Transverse colon (tissue), 4 donors: ENCODE data around the gene FITM1. TPM values are rescaled to one million over a fixed set of nuclear protein-coding genes. Genes with fewer than 3 reads are reported as not detected.

Experiments used
- DNase-seq: peaks from one replicate; pipeline ENCODE4 v3.0.0-alpha.2; 2019
- H3K27ac ChIP-seq, 4 donors: fragments of 200-600 bp; sonication (generic); 2 replicates each; pipeline ENCODE4 v1.5.1; 2016 to 2018; ENCODE audit warnings: inconsistent platforms in 4 of 4
- H3K27me3 ChIP-seq: fragments of 200-600 bp; sonication (generic); 2 replicates; pipeline ENCODE4 v1.5.1; 2017; ENCODE audit warnings: inconsistent platforms
- H3K36me3 ChIP-seq, 4 donors: fragments of 200-600 bp; sonication (generic); 2 replicates each; pipeline ENCODE4 v1.5.1; 2017 to 2019; ENCODE audit warnings: inconsistent platforms in 4 of 4
- H3K4me1 ChIP-seq, 4 donors: fragments of 200-600 bp; sonication (generic); 2 replicates each; pipeline ENCODE4 v1.5.1; 2017 to 2020; ENCODE audit warnings: inconsistent platforms in 4 of 4
- H3K4me3 ChIP-seq, 4 donors: fragments of 200-600 bp; sonication (generic); 1 replicate in 1 of 4; 2 replicates in 3 of 4; pipeline versions ENCODE4 v1.5.1 to v1.6.1; 2017 to 2019; ENCODE audit warnings: inconsistent platforms in 4 of 4
- H3K9me3 ChIP-seq, 2 donors: fragments of 200-600 bp; sonication (generic); 2 replicates each; pipeline ENCODE4 v1.5.1; 2017 to 2019; ENCODE audit warnings: inconsistent platforms in 2 of 2
- EP300 ChIP-seq: sonication (generic); formaldehyde crosslinking; IDR thresholded peaks from one replicate; pipeline ENCODE4 v1.6.1; 2017; ENCODE audit warnings: antibody characterized with exemption, low read depth
- POLR2A ChIP-seq: fragments of 450-650 bp; IDR thresholded peaks from one replicate; pipeline ENCODE4 v1.6.1; 2016; ENCODE audit warnings: antibody characterized with exemption, mild to moderate bottlenecking, moderate library complexity
- POLR2AphosphoS5 ChIP-seq, 3 donors: sonication (generic); formaldehyde crosslinking; IDR thresholded peaks; one replicate each; pipeline ENCODE4 v1.6.1; 2016; ENCODE audit warnings: antibody characterized with exemption in 3 of 3
- WGBS, 2 donors: methylation state at CpG; one replicate each; pipeline ENCODE4 v1.1.5; 2018; ENCODE audit warnings: low coverage in 1 of 2; 5-methylcytosine and 5-hydroxymethylcytosine counted together
- in situ Hi-C, 4 donors: fragments of 200-750 bp; cut with MboI; loops; one replicate each; pipeline versions ENCODE4 v1.15.0 to v1.15.1; 2017; ENCODE audit warnings: low sequenced_read_pairs in 3 of 4, low pct_ligation_motif_present in 1 of 4, low pct_unique_long_range_greater_than_20kb in 1 of 4
- intact Hi-C: fragments of 100-400 bp; cut with DNase I; formaldehyde crosslinking; loops from one replicate; pipeline ENCODE4 v1.15.1; 2023; ENCODE audit warnings: low total_unique reads
- total RNA-seq, 4 donors: library from RNA; depleted of rRNA; stranded (reverse); fragments of >200 nt; gene quantifications; one replicate each; pipeline ENCODE4 v1.1.0, GENCODE V29; 2016
- TF ChIP-seq, protein P1 (sequence below), 5 experiments: fragments of 200-600 bp in 3 of 5; fragments of 450-650 bp in 2 of 5; sonication (generic) in 3 of 5; IDR thresholded peaks; 1 replicate in 2 of 5; 2 replicates in 3 of 5; pipeline ENCODE4 v1.5.1; 2016 to 2017; ENCODE audit warnings: antibody characterized with exemption in 5 of 5, inconsistent platforms in 3 of 5, mild to moderate bottlenecking in 2 of 5, moderate library complexity in 1 of 5

Gene FITM1
- total RNA-seq, 4 donors from 2014 or later: 1.4 to 1.6 TPM; not detected in 2

DNA sequence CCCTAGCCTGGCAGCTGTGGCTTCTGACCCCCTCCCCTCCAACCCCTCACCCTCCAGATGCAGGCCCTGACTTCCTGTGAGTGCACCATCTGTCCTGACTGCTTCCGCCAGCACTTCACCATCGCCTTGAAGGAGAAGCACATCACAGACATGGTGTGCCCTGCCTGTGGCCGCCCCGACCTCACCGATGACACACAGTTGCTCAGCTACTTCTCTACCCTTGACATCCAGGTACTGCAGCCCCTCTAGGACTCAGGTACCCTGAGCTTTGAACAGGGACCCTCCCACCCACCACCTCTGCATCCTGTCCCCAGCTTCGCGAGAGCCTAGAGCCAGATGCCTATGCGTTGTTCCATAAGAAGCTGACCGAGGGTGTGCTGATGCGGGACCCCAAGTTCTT lies 24.6 kb downstream of the FITM1 start:
- in situ Hi-C loops (no loop called here), intact Hi-C loops (loop anchor here (10.0 kb wide), 1 partner anchor 50 kb away; no protein-coding TSS in a partner anchor)
- TF ChIP-seq, protein P1, sequence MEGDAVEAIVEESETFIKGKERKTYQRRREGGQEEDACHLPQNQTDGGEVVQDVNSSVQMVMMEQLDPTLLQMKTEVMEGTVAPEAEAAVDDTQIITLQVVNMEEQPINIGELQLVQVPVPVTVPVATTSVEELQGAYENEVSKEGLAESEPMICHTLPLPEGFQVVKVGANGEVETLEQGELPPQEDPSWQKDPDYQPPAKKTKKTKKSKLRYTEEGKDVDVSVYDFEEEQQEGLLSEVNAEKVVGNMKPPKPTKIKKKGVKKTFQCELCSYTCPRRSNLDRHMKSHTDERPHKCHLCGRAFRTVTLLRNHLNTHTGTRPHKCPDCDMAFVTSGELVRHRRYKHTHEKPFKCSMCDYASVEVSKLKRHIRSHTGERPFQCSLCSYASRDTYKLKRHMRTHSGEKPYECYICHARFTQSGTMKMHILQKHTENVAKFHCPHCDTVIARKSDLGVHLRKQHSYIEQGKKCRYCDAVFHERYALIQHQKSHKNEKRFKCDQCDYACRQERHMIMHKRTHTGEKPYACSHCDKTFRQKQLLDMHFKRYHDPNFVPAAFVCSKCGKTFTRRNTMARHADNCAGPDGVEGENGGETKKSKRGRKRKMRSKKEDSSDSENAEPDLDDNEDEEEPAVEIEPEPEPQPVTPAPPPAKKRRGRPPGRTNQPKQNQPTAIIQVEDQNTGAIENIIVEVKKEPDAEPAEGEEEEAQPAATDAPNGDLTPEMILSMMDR (IDR thresholded peaks at IDR 0.05): no peak
- TF ChIP-seq POLR2A (no peak), POLR2AphosphoS5 (IDR thresholded peaks at IDR 0.05) (no peak), EP300 (no peak)
- H3K4me3 ChIP-seq: no peak overlapping the region
- H3K4me1 ChIP-seq: no peaks in the 10 kb centered on the region
- H3K9me3 ChIP-seq: no peaks in the 10 kb centered on the region
- no peak overlapping the region for H3K27ac ChIP-seq
- DNase-seq: no peak
- 98% methylated on average over 10 of the region's 10 CpGs; no CpG with 5 or more reads in 1 of the 2 donors for WGBS, 2 donors
- peaks cover 0 to 63% (median 33%) of the 10 kb centered on the region in 4 donors for H3K36me3 ChIP-seq
- no peaks in the 10 kb centered on the region for H3K27me3 ChIP-seq

DNA sequence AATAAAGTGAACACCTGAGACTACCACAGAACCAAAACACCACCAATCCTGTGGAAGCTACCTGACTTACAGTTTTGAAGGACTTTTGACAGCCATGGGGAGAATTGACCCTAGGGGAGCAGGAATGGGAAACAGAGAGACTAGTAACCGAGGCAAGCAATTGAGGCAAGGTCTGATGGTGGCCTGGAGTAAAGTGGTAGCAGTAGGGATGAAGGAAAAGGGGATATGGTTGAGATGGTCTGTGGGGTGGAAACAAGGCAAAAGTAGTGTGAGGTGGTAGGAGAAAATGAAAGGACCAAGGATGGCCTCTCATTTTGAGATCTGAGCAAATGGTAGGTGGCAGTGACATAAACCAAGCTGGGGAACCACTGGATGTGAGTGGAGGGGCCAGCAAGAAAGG lies 26.4 kb downstream of the FITM1 start:
- intact Hi-C loops: loop anchor here (10.0 kb wide), 1 partner anchor 52 kb away; no protein-coding TSS in a partner anchor
- no peak for TF ChIP-seq POLR2AphosphoS5 (IDR thresholded peaks at IDR 0.05)
- in situ Hi-C loops: no loop called here
- peaks cover 0 to 55% (median 27%) of the 10 kb centered on the region in 4 donors for H3K36me3 ChIP-seq
- no peaks in the 10 kb centered on the region for H3K9me3 ChIP-seq
- peaks cover 5 to 10% (median 9%) of the 10 kb centered on the region in 4 donors for H3K4me1 ChIP-seq
- no peaks in the 10 kb centered on the region for H3K27me3 ChIP-seq
- WGBS, 2 donors: 84 to 100% methylated on average over 1 of the region's 1 CpG
- H3K4me3 ChIP-seq: no peak overlapping the region
- H3K27ac ChIP-seq: no peak overlapping the region
- DNase-seq: no peak

DNA sequence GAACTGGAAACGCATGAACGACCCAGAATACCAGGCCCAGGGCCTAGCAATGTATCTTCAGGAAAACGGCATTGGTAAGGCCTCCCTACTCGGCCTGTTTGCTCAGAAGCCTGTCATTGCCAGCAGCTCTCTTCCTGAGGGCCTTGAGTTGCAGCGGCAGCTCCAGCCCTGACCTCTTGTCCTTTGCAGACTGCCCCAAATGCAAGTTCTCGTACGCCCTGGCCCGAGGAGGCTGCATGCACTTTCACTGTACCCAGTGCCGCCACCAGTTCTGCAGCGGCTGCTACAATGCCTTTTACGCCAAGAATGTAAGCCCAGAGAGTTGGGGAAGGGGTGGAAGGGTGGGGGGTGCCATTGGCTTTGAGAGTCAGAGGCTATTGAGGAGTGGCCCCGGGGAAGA lies 26.9 kb downstream of the FITM1 start:
- peaks cover 0 to 52% (median 25%) of the 10 kb centered on the region in 4 donors for H3K36me3 ChIP-seq
- H3K27me3 ChIP-seq: no peaks in the 10 kb centered on the region
- H3K4me3 ChIP-seq: no peak overlapping the region
- WGBS, 2 donors: 92% methylated on average over 12 of the region's 12 CpGs; no CpG with 5 or more reads in 1 of the 2 donors
- DNase-seq: no peak
- H3K9me3 ChIP-seq: no peaks in the 10 kb centered on the region
- in situ Hi-C loops (no loop called here), intact Hi-C loops (loop anchor here (10.0 kb wide), 1 partner anchor 53 kb away; no protein-coding TSS in a partner anchor)
- no peak for TF ChIP-seq POLR2AphosphoS5 (IDR thresholded peaks at IDR 0.05)
- no peak for TF ChIP-seq EP300
- no peak for TF ChIP-seq POLR2A
- TF ChIP-seq, protein P1 (IDR thresholded peaks at IDR 0.05): no peak
- peaks cover 8 to 15% (median 13%) of the 10 kb centered on the region in 4 donors for H3K4me1 ChIP-seq
- no peak overlapping the region for H3K27ac ChIP-seq

DNA sequence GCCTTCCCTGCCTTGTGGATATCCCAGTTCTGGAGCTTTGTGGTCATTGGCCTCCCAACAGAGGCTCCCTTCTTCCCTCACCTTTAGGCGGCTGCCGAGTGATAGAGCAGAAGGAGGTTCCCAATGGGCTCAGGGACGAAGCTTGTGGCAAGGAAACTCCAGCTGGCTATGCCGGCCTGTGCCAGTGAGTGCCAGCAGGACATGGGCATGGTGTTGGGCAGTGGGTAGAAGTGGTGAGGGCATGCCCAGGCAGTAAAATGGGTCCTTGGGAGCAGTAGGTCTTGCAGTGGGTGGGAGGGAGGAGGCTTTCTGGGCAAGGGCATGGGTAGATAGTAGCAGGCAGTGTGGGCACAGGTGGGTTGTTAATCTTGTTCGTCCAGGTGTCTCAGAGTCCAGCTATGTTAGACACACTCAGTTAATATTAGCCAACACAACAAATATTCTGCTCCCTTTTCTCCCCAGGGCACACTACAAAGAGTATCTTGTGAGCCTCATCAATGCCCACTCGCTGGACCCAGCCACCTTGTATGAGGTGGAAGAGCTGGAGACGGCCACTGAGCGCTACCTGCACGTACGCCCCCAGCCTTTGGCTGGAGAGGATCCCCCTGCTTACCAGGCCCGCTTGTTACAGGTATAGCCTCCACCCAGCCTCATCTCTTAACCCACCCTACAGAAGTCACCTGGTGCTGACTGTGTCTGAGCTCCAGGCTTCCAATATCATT lies 29.5 kb downstream of the FITM1 start:
- peaks cover 0 to 60% (median 26%) of the 10 kb centered on the region in 4 donors for H3K36me3 ChIP-seq
- peak overlapping the region; percentile 91 to 95 (median 94) for H3K27ac ChIP-seq
- DNase-seq: no peak
- in situ Hi-C loops: no loop called here
- no peak overlapping the region for H3K4me3 ChIP-seq
- intact Hi-C loops: loop anchor here (10.0 kb wide), 1 partner anchor 55 kb away; no protein-coding TSS in a partner anchor
- TF ChIP-seq EP300: no peak
- TF ChIP-seq, protein P1 (IDR thresholded peaks at IDR 0.05): no peak
- no peak for TF ChIP-seq POLR2A
- no peak for TF ChIP-seq POLR2AphosphoS5 (IDR thresholded peaks at IDR 0.05)
- WGBS, 2 donors: 90 to 100% methylated on average over 1 to 11 of the region's 11 CpGs
- H3K4me1 ChIP-seq: peaks cover 22 to 32% (median 24%) of the 10 kb centered on the region in 4 donors
- no peaks in the 10 kb centered on the region for H3K9me3 ChIP-seq
- H3K27me3 ChIP-seq: no peaks in the 10 kb centered on the region
